CD4-positive, alpha-beta T cell (primary cell): ENCODE data around the gene NMRK1. TPM values are rescaled to one million over a fixed set of nuclear protein-coding genes. Genes with fewer than 3 reads are reported as not detected.

Experiments used
- ATAC-seq: fragments of 200-7000 bp; cut with Tn5 transposase; one replicate; pipeline ENCODE4 v1.10.0; 2022; ENCODE audit warnings: mild to moderate bottlenecking; ENCODE audit not compliant: poor library complexity
- CTCF ChIA-PET: fragments of 350-600 bp; sonication (Branson Sonifier 250); formaldehyde crosslinking; loops from one replicate; lab custom pipeline; 2021; ENCODE audit warnings: antibody characterized with exemption, inconsistent platforms; lab: Charles Lee
- POLR2A ChIA-PET: fragments of 350-600 bp; sonication (Branson Sonifier 250); formaldehyde crosslinking; loops from one replicate; lab custom pipeline; 2021; ENCODE audit warnings: antibody characterized with exemption, inconsistent platforms; lab: Charles Lee
- DNase-seq, 14 experiments: peaks; one replicate each; pipeline ENCODE4 v3.0.0-alpha.2; 2013 to 2020; ENCODE audit warnings: mixed read lengths in 2 of 14
- H3K27ac ChIP-seq, 2 donors: one replicate each; pipeline versions ENCODE4 v1.5.1 to v1.7.0; 2013; ENCODE audit warnings: low read length in 2 of 2, low read depth in 1 of 2, mild to moderate bottlenecking in 1 of 2
- H3K27me3 ChIP-seq, 2 experiments: 1 replicate in 1 of 2; 2 replicates in 1 of 2; pipeline versions ENCODE4 v1.6.1 to v1.7.0; 2013; ENCODE audit warnings: low read length in 2 of 2, control low read depth in 1 of 2, mild to moderate bottlenecking in 1 of 2, moderate library complexity in 1 of 2; ENCODE audit not compliant: insufficient read depth in 2 of 2, control insufficient read depth in 1 of 2
- H3K36me3 ChIP-seq: one replicate; pipeline ENCODE4 v1.6.1; 2013; ENCODE audit warnings: low read length, control low read depth; ENCODE audit not compliant: insufficient read depth
- H3K4me1 ChIP-seq: one replicate; pipeline ENCODE4 v1.6.1; 2013; ENCODE audit warnings: low read length, control low read depth; ENCODE audit not compliant: insufficient read depth
- H3K4me3 ChIP-seq: one replicate; pipeline ENCODE4 v1.5.1; 2013; ENCODE audit warnings: mild to moderate bottlenecking, low read length, moderate library complexity
- H3K9me3 ChIP-seq, 2 experiments: 1 replicate in 1 of 2; 2 replicates in 1 of 2; pipeline versions ENCODE4 v1.6.1 to v1.7.0; 2013; ENCODE audit warnings: low read length in 2 of 2, mild to moderate bottlenecking in 2 of 2, control low read depth in 1 of 2, moderate library complexity in 1 of 2; ENCODE audit not compliant: control insufficient read depth in 1 of 2, insufficient read depth in 1 of 2
- H3K27ac Mint-ChIP-seq: one replicate; pipeline ENCODE4 v1.8.0; 2020; ENCODE audit warnings: mixed read lengths
- H3K27me3 Mint-ChIP-seq: one replicate; pipeline ENCODE4 v1.8.0; 2021; ENCODE audit warnings: mixed read lengths
- H3K36me3 Mint-ChIP-seq: one replicate; pipeline ENCODE4 v1.8.0; 2021; ENCODE audit warnings: low read depth, mixed read lengths
- H3K4me1 Mint-ChIP-seq: one replicate; pipeline ENCODE4 v1.8.0; 2021; ENCODE audit warnings: low read depth, mixed read lengths
- H3K4me3 Mint-ChIP-seq: one replicate; pipeline ENCODE4 v1.8.0; 2020; ENCODE audit warnings: mild to moderate bottlenecking, mixed read lengths
- H3K9me3 Mint-ChIP-seq: one replicate; pipeline ENCODE4 v1.8.0; 2020; ENCODE audit warnings: mixed read lengths
- intact Hi-C, 2 experiments: fragments of 100-400 bp; cut with DNase I in 1 of 2; cut with micrococcal nuclease in 1 of 2; formaldehyde crosslinking; loops; one replicate each; pipeline versions ENCODE4 v1.15.1 to v1.9.0; 2023 to 2025; cut with DNase I, micrococcal nuclease
- total RNA-seq, 174 experiments: library from RNA in 2 of 174; stranded (reverse) in 2 of 174; gene quantifications; one replicate each; pipeline ENCODE4 v1.2.3 and lab custom pipeline; 2021 to 2026
- TF ChIP-seq, protein P1 (sequence below): fragments of 200-600 bp; IDR thresholded peaks from one replicate; pipeline ENCODE4 v1.8.0; 2022; ENCODE audit warnings: antibody characterized with exemption, mild to moderate bottlenecking

NMRK1 gene
- total RNA-seq, 2 experiments from 2014 or later, result 45.3 to 46.5 TPM

- Mint-ChIP-seq H3K27ac (peak overlapping the region; percentile 73), H3K36me3 (peaks cover 63% of the 10 kb centered on the region), H3K4me3 (no peak overlapping the region), H3K4me1 (peaks cover 75% of the 10 kb centered on the region), H3K27me3 (no peaks in the 10 kb centered on the region), H3K9me3 (no peaks in the 10 kb centered on the region)
- ChIA-PET POLR2A (no interaction called here), CTCF (no interaction called here)
- no peak overlapping the region for H3K27ac ChIP-seq
- peaks cover 35% of the 10 kb centered on the region for H3K4me1 ChIP-seq
- H3K27me3 ChIP-seq, result no peaks in the 10 kb centered on the region
- H3K36me3 ChIP-seq, result peaks cover 18% of the 10 kb centered on the region
- TF ChIP-seq, protein P1, sequence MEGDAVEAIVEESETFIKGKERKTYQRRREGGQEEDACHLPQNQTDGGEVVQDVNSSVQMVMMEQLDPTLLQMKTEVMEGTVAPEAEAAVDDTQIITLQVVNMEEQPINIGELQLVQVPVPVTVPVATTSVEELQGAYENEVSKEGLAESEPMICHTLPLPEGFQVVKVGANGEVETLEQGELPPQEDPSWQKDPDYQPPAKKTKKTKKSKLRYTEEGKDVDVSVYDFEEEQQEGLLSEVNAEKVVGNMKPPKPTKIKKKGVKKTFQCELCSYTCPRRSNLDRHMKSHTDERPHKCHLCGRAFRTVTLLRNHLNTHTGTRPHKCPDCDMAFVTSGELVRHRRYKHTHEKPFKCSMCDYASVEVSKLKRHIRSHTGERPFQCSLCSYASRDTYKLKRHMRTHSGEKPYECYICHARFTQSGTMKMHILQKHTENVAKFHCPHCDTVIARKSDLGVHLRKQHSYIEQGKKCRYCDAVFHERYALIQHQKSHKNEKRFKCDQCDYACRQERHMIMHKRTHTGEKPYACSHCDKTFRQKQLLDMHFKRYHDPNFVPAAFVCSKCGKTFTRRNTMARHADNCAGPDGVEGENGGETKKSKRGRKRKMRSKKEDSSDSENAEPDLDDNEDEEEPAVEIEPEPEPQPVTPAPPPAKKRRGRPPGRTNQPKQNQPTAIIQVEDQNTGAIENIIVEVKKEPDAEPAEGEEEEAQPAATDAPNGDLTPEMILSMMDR, result no peak
- ATAC-seq, result no peak
- H3K9me3 ChIP-seq, result no peaks in the 10 kb centered on the region
- no peak overlapping the region for H3K4me3 ChIP-seq
- DNase-seq, result no peak
- intact Hi-C loops, result no loop called here
These were observed 14.3 kb upstream of the NMRK1 start for GRCh38 chr9:75102177-75102790.

DNA sequence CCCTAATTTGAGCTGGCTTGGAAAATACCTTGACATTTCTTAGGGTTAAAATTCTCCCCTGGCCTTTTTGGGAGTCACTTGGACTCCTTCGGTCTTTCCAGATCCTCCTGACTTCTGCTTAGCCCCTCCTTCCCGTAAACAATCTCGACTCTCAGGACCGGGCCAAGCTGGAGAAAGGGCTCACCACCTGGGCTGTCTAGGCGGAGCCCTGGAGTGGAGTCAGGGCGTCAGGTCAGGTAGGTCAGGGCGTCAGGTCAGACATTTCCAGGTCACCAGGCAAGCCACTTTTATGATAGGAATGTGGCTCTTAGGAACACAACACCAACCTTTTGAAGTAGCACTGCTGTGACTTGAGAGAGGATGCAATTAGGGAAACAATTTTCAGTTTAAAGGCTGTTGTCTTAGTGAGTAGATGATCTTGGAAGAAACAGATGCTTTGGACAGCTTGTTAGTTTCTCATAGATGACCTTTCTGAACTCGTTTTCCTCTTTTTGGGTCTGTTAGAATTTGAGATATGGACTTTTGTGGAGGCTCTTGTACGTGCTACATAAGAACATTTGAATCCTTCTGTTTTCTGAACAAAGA, 13.1 kb upstream of the NMRK1 start:
- ATAC-seq (no peak), DNase-seq (no peak)
- Mint-ChIP-seq H3K4me1 (peaks cover 80% of the 10 kb centered on the region), H3K36me3 (peaks cover 67% of the 10 kb centered on the region), H3K4me3 (no peak overlapping the region), H3K27me3 (no peaks in the 10 kb centered on the region), H3K27ac (peak overlapping the region; percentile 73), H3K9me3 (no peaks in the 10 kb centered on the region)
- POLR2A ChIA-PET, result interaction anchor here (0.8 kb wide), 1 partner anchor 13 kb away, joined by 3 read pairs; the partner anchor contains the start of gene NMRK1
- intact Hi-C loops, result no loop called here
- TF ChIP-seq, protein P1, result no peak
- Histone ChIP-seq H3K9me3 (no peaks in the 10 kb centered on the region), H3K4me1 (peaks cover 35% of the 10 kb centered on the region), H3K27ac (no peak overlapping the region), H3K36me3 (peaks cover 18% of the 10 kb centered on the region), H3K4me3 (no peak overlapping the region), H3K27me3 (no peaks in the 10 kb centered on the region)
- CTCF ChIA-PET, result no interaction called here

DNA sequence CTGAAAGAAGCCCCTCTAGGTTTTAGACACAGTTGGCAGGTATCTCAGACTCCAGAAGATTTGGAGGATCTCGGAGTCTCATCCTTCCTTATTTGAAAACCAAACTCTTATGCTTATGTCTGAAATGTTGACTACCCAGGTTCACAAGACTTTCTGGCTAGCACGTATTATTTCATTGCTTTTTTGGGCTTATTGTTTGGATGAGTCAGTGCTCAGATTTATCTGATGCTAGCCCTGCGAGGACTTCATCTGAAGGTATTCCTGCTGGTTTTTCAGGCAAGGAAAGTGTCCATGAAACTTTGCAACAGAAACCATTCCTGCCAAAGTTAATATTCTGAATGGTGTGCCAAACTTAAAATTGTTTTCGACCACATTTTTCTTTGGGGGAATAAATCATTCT, 8.8 kb upstream of the NMRK1 start:
- Mint-ChIP-seq H3K4me1 (peaks cover 81% of the 10 kb centered on the region), H3K27ac (peak overlapping the region; percentile 69), H3K9me3 (no peaks in the 10 kb centered on the region), H3K4me3 (no peak overlapping the region), H3K36me3 (peaks cover 41% of the 10 kb centered on the region), H3K27me3 (no peaks in the 10 kb centered on the region)
- Histone ChIP-seq H3K36me3 (peaks cover 10% of the 10 kb centered on the region), H3K27ac (no peak overlapping the region), H3K9me3 (no peaks in the 10 kb centered on the region), H3K4me1 (peaks cover 41% of the 10 kb centered on the region), H3K4me3 (no peak overlapping the region), H3K27me3 (no peaks in the 10 kb centered on the region)
- TF ChIP-seq, protein P1, result no peak
- no peak for ATAC-seq
- DNase-seq, result no peak
- ChIA-PET CTCF (interaction anchor here (1.5 kb wide), 1 partner anchor 89 kb away, joined by 6 read pairs; no protein-coding TSS in a partner anchor), POLR2A (interaction anchor here (1.3 kb wide), 1 partner anchor 9 kb away, joined by 6 read pairs; the partner anchor contains the start of genes NMRK1 and OSTF1)
- intact Hi-C loops, result loop anchor here in 1 of 2 experiments (5.0 kb wide), 1 partner anchor 36 kb away; no protein-coding TSS in a partner anchor
